COLO668 (cell line): Measurements from ENCODE around the gene SERINC5.
A peak's percentile ranks its signal among the peaks of the same experiment; 100 is the strongest.
"Not testable (repeated sequence)": the region's sequence is repeated elsewhere in the genome, so short reads cannot be mapped to it uniquely, and the experiment has no call there.

Experiments used
- DNase-seq: peaks from one replicate; lab custom pipeline; 2025; ENCODE audit not compliant: unreplicated experiment; lab: John Stamatoyannopoulos, UW

Gene SERINC5

DNA sequence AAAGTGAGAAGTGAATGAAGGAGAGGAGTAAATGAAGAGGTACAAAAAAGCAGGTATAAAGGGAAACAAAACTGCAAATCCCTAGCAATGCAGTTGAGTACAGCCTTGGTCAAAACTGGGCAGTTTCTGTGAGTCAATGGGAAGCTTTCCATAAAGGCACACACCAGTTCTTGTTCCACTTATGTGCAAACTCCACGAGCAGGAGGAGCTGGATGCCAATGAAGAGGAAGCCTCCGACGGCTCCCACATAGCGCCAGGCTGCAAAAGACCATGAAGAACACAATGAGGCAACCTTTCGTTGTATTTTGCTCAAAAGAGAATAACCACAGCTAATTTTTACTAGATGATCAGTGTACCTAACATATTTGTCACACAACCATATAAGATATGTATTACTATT, 81.1 kb downstream of the SERINC5 start:
- no peak for DNase-seq

DNA sequence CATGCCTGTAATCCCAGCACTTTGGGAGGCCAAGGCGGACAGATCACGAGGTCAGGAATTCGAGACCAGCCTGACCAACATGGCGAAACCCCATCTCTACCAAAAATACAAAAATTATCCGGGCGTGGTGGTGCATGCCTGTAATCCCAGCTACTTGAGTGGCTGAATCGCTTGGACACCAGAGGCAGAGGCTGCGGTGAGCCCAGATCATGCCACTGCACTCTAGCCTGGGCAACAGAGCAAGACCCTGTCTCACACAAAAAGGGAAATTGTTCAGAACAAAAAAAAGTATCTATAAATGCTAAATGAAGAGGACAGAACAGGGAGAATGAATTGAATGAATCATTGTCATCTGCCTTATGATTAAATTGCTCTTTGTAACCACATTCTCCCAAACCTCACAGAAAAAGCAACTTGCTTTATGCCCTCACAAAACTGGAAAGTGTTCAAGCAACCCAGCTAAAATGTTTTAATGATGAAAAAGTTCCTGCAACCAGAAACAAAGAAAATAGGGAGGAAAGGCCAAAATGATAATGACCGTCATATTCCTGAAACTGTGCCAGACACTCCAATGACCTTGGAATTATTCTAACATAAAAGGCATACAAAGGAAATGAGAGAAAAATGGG, 83.7 kb downstream of the SERINC5 start:
- no peak for DNase-seq

DNA sequence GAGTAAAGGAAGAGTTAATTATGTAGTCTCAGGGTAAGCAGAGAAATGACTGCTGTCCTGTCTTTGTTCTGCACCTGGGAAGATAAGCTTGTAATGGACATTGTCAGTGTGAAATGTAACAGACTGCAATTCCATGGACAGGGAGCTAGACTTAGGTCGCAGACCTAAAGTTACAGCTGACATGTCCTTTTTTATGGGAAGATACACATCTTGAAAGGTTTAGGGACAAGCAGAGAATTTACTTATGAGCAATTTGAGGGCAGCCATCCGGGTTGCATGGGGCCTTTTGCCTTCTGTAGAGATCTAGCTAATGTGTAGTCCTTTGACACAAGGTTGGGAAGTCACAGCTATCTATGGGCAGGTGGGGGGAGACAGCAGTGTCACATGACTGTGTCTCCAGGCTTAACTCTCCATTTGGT, 85.7 kb downstream of the SERINC5 start:
- no peak for DNase-seq

- no peak for DNase-seq
Observed at GRCh38 chr5:80168388-80169028, 87.3 kb downstream of the SERINC5 start.

GRCh38 chr5:80165452-80165851, 90.4 kb downstream of the SERINC5 start:
- DNase-seq = no peak

GRCh38 chr5:80161165-80161564, 94.7 kb downstream of the SERINC5 start:
- no peak for DNase-seq

DNA sequence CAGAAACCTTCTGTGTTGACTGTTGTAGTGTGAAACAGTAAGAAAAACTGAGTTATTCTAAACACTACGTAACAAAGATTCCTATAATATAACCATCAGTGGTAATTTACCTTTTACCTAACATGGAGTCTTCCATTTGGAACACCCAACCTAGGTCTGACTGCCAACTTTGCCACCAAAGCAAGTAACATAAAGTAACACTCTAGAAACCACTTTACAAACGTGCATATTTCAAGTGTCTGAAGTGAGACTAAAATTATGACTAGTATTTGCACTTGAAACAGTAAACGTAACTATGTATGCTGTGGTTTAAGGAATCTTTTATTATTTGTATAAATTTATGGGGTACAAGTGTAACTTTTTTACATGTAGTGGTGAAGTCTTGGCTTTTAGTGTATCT, 95.6 kb downstream of the SERINC5 start:
- DNase-seq = no peak

DNA sequence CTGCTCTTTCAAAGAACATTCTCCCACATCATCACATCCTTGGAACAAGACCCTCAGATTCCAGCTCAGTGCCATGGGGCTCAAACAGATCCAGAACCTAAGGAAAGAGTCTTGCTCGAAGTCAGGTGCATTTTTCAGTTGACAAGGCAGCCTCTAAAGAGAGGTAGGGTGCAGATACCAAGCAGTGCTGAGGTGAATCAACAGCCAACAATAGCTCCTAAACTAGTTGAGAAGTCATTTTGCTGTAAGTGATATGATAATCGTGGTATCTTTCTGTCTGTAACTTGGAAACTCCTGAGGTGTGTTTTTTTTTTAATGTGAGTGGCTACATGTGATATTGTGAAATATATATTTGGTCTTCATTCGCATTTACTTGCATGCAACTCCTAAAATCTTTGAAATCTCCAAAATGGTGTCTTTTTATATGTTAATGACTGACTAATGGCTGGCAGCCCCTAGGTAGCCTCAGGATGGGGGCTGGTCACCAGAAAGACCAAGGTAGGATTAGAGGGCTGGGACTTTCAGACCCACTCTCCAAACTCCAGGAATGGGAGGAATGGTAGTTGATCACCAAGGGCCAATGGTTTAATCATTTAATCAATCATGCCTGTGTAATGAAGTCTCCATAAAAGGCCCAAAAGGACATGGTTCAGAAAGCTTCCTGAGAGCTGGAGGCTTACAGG, 96.6 kb downstream of the SERINC5 start:
- no peak for DNase-seq

GRCh38 chr5:80156156-80156555, 99.7 kb downstream of the SERINC5 start:
- DNase-seq = no peak

- no peak for DNase-seq
Observed at GRCh38 chr5:80154749-80155148, 101.1 kb downstream of the SERINC5 start.

DNA sequence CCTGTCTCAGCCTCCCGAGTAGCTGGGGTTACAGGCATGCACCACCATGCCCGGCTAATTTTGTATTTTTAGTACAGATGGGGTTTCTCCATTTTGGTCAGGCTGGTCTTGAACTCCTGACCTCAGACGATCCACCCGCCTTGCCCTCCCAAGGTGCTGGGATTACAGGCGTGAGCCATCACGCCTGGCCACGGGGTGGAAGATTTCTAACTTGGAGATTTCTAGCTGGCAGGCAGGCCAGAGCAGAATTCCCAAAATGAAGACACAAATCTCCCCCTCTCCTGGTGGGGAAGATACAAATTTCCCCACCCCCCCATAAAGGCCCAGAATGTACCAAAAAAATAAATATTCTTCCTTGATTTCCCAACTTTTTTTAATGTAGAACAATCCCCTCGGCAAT, 101.6 kb downstream of the SERINC5 start:
- not testable (repeated sequence) for DNase-seq

DNA sequence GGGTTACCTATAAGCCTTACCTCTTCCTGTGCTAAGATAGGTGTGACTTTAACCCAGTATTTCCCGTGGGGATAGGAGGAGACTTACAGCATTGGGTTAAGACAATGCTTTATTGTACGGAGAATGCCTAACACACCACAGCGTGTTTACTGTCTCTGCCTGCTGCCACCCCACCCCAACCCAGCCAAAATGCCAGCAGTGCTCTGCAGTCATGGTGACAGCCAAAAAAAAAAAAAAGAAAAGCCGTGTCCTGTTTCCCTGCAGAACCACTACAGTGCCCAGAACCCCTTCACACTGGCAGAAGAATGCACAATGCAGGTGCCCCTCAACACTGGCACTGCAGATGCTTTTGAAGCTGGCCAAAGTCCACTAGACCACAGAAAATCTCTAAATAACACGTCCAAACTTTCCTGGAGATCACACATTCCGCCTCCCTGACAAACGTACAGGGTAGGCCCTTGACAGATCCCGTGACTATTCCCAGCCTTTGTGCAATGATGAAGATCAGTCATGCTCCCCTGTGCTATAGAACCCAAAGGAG, 102.2 kb downstream of the SERINC5 start:
- no peak for DNase-seq

DNA sequence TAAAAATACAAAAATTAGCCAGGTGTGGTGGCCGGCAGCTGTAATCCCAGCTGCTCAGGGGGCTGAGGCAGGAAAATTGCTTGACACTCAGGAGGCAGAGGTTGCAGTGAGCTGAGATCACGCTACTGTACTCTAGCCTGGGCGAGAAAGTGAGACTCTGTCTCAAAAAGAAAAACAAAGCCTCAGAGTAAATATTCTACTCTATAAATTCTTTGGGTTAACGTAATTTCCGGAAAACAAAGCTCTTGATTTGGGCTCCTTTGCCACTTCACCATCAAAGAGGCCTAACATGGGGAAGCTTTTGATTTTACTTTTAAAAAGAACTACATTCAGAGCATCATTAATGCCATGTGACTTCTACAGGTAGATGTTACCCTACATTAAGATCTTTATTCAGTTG, 103.1 kb downstream of the SERINC5 start:
- DNase-seq = no peak

DNA sequence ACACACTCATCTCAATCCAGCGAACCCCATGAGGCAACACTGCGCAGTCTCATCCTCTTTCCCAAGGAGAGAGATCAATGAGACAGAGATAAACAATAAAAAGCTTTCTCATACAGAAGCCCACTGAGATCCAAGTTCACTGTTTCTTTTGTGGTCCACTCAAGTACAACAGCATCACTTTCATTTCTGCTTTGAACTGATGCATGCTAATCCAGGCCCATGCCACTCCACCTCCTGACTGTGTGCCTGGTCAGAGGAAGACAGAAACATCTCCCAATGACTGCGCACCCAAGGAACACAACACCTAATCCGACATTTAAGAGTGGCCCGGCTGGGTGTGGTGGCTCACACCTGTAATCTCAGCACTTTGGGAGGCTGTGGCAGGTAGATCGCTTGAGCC, 104.0 kb downstream of the SERINC5 start:
- DNase-seq = no peak

GRCh38 chr5:80150731-80151130, 105.1 kb downstream of the SERINC5 start:
- no peak for DNase-seq

DNA sequence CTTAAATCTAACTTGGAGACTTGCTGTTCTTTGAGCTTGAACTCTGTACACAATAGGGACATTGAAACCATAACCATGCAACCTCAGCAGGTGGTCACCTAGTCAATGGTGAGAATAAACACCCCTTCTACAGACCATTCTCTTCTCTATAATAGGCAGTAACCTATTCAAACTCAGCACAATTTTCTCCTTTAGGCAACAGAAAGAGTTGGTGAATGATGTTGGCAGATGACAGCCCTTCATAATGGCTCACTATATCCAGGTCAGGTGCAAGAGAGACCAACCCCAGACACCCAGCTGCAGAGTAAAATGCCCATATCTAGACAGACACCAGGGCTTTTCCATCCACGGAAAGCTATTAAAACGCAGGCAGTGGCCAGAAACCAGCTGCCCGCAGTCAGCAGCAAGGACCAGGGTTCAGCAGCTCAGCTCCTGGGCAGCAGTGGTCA, 106.7 kb downstream of the SERINC5 start:
- peak; percentile 24 for DNase-seq

DNA sequence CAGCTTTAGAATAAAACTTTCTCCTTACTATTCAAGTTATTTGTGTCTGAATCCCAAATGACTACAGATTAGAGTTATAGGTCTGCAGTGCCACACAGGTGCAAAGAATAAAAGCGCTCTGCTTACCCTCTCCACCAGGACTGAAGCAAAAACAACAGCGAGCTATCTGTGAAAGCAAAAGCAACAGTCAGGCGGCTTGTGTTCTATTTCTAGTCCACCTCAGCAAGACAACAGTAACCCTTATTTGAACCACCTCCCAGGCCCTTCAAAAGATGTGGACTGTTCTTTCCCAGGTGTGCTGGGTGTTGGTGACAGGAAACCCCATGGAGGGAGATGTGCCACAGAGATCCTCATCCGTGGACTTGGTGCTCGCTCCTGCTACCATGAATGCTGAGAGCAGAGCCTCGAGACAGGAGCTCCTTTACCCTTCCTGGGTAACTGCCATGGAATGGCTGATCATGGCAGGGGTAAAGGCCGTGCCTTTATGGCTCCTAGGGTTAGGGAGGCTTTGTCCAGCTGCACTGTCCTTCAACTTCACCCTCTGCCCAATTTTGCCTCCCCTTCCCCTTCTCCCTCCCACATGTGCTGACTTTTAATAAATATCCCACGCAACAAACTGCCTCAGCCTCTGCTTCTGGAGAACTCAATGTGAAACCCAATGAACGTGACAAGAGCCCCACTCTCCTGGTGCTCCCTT, 108.6 kb downstream of the SERINC5 start:
- DNase-seq = no peak

GRCh38 chr5:80146046-80146445, 109.8 kb downstream of the SERINC5 start:
- no peak for DNase-seq

GRCh38 chr5:80143491-80143890, 112.4 kb downstream of the SERINC5 start:
- no peak for DNase-seq

DNA sequence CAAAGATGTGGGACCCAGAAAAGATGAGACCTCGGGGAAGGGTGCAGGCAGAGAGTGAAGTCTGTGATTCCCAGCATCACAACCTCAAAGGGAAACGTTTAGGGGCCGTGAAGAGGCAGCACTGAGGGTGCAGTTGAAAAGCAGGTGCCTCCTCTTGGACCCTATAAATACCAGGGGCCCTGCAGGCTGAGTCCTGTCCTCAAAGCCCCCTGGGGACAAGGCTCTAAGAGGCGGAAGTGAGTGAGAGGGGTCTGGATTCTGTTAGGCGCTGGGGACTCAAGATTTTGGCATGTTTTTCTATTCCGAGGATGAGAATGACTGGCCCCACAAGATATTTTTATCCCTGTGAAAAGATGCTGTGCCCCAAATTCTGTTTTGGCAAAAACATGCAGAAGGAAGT, 112.9 kb downstream of the SERINC5 start:
- DNase-seq = no peak

GRCh38 chr5:80141681-80142080, 114.2 kb downstream of the SERINC5 start:
- no peak for DNase-seq
